CD4-positive, alpha-beta T cell treated with Interleukin-15 for 4 hours (primary cell): ENCODE results near the gene KIZ.

Source experiments
- DNase-seq: peaks from one replicate; pipeline ENCODE4 v3.0.0-alpha.2; 2020; ENCODE audit warnings: low spot score

The KIZ gene

DNA sequence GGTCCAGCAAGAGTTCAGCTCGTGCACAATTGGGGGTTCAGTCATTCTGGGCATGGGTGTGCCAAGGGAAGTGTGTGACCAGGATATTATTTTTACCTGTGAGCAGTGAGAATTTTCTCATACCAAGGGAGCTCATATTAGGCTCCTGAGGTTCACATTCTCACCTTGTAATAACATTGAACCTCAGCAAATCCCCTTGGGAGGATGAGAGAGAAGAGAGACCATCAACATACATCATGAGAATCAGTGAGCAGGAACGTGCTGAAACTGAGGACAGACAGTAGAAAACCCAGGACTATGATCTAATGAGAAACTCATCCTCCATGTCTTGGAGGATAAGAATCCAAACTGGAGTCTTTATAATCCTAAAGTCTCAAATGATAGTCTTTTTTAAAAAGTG lies 143.9 kb downstream of the KIZ start:
- DNase-seq: no peak

DNA sequence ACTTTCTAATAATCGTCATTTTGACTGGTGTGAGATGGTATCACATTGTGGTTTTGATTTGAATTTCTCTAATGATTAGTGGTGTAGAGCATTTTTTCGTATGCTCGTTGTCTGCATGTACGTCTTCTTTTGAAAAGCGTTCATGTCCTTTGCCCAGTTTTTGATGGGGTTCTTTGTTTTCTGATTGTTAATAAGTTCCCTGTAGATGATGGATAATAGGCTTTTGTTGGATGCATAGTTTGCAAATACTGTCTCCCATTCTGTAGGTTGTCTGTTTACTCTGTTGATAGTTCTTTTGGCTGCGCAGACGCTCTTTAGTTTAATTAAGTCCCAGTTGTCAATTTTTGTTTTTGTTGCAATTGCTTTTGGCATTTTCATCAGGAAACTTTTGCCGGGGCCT lies 144.9 kb downstream of the KIZ start:
- no peak for DNase-seq

DNA sequence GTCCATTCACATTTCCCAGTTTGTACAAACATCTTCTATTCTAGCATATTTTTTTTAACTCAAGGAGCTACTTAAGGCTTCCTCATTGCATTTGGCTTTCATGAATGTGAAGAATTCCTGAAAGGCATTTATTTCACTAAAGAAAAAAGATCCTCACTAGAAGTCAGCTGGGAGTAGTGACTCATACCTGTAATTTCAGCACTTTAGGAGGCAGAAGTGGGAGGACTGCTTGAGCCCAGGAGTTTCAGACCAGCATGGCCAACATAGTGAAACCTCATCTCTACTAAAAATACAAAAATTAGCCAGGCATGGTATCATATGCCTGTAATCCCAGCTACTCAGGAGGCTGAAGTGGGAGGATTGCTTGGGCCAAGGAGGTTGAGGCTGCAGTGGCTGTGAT lies 146.4 kb downstream of the KIZ start:
- no peak for DNase-seq

DNA sequence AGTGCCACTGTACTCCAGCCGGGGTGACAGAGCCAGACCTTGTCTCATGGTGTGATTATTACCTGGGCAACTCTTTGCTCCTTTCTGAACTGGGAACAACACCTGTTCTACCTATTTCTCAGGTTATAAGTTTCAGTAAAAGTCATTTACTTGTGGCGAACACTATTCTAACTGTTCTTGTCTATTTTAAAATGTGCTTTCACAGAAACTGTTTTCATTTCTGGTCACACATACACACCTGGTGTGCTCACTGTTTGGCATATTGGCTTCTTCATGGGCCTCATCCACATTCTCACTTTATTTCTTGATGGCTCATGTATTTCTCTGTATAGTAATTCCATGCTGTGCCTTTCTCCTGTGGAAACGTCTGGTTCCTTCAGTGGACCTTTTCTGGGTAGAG lies 146.8 kb downstream of the KIZ start:
- DNase-seq: no peak

DNA sequence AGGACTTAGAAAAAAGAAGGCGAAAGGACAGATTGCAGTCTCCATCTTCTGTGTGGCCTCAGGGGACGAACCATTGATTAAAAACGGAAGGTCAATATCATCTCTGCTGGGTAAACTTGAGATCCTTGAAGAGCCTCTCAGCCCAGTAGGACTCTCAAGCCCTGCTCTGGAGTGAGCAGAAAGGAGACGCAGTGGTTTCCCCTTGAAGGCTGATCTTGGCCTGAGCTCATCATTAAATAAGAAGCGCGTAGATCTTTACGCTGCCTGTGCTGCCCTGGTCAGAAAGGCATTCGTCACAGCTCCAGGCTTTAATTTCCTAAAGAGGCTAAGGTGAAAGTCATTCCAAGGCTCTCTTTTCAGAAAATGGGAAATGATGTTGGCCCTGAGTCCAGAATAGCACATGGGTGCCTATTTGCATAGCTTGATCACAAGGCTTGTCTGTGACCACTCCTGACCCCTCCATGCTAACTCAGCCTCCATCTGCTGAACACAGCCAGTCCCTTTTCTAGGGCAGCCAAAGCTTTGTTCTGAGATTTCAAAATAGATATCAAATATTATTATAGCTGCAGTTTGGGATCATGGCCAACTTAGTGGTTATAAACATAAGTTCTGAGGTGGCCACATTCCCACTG lies 148.0 kb downstream of the KIZ start:
- DNase-seq: no peak

DNA sequence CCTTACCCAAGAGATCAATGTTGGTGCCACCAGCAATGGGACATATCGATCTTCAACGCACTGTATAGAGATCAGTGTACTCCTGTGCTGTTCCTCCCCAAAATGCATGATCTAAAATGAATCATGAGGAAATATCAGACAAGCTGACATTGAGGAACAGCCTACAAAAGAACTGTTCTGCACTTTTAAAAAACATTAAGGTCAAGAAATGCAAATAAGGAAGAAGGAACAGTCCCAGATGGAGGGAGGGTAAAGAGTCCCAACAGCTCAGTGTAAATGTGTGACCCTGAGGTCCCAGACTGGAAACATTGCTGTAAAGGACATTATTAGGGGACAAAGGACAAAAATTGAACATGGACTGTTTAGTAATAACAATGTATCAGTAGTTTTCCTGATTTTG lies 152.9 kb downstream of the KIZ start:
- DNase-seq: no peak

DNA sequence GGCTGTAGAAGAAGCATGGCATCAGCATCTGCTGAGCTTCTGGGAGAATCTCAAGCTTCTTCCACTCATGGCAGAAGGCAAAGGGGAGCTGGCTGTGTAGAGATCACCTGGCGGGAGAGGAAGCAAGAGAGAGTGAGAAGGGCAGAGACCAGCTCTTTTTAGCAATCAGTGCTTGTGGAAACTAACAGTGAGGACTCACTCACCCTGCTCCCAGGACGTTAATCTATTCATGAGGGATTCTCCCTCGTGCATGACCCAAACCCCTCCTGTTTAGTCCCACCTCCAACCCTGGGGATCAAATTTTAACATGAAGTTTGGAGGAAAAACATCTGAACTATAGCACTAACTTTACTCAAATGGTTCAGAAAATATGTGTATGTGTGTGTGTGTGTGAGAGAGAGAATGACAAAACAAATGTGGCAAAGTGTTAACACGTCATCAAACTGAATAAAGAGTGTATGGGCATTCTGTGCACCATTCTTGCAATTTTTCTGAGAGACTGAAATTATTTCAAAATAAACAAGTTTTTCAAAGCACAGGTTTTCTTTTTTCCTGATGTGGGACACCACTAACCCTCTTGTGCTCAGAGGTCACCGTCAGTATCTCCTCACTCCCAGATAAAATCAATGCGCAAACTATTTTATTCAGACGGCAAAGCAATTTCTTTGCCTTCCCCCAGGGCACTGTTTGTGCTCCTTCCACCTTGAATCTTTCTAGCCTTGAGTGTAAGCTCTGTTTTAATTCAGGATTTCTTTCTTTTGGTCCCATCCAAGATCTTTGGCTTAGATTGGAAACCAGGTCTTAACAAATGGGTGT lies 154.0 kb downstream of the KIZ start:
- DNase-seq: no peak

DNA sequence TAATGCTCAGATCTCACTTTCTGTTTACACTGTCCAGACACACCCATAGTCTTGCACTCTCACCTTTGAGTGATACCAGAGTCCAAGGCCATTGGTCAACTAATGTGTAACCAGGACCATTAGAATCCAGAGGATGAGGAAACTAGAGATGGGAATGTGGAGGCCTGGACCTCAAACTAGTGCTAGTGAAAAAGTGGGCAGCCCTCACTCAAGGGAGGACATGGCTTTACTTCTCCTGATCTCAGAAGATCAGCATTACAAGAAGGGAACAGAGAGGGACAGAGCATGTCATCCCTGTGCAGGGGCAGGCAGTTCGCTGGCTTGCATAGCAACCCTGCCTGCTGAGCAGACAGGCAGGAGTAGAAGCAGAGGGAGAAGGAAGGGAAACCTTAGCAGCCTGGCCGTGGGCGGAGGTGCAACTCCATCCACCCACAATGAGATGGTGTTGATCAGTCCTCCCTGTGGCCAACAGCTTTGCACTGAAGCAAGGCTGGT lies 154.7 kb downstream of the KIZ start:
- DNase-seq: no peak

DNA sequence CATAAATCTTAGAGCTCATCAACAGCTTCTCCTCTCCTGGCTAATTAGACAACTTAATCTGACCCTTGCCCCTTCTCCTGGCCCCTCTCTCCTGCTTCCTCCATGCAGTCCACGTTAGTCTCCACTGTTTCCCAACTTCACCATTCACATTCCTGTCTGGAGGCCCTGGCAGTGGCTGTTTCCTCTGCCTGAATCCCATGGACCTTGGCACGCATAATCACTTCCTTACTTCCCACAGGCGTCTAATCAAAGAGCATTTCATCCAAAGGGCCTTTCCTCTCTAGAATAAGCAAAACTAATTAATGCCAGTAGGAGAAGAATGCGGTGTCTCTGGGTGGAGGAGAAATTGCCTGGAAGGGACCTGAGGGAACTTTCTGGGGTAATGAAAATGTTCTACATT lies 160.9 kb downstream of the KIZ start:
- no peak for DNase-seq

DNA sequence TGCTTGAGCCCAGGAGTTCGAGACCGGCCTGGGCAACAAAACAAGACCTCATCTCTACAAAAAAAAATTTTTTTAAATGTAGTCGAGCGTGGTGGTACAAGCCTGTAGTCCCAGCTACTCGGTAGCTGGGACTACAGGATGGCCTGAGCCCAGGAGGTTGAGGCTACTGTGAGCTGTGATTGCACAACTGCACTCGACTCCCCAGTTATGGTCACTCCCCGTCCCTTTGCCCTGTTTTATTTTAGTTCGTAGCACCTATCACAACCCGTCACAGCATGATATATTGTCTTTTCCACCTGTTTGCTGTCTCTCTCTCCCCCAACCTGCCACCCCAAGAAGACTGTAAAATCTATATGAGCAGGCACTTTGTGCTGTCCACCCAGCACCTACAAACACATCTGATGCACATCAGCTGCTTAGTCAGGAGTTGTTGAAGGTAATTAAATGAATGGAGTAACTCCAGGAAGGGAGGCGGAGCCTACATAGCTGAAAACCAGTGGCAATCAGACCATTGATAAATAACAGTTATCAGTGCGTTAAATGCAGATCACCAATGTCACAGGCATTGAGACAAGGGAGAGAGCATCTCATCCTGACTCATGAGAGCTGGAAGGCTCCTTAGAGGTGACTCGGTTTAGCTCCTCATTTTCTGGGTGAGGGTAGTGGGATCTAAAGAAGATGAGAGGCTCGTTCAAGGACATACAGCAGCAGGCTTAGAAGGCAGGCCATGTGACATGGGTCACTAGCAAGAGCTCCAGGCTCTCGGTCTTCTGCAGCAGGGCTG lies 162.9 kb downstream of the KIZ start:
- no peak for DNase-seq

DNA sequence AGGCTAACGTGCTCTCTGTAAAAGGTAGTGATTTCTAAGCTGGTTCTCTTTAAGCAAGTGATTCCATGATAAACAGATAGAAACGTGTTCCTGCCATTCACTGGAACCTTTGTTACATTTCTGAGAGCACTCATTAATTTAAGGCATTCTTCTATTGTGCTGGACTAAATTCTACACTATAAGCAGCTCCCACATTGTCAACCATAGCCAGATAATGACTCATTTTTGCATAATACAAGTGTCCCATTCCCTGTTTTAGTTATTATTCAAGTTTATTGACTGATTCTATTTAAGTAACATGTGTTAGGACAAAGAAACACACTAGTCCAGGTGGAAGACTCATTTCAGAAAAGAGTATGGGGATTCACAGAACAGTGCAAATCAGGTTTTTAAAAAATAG lies 163.8 kb downstream of the KIZ start:
- DNase-seq: no peak

DNA sequence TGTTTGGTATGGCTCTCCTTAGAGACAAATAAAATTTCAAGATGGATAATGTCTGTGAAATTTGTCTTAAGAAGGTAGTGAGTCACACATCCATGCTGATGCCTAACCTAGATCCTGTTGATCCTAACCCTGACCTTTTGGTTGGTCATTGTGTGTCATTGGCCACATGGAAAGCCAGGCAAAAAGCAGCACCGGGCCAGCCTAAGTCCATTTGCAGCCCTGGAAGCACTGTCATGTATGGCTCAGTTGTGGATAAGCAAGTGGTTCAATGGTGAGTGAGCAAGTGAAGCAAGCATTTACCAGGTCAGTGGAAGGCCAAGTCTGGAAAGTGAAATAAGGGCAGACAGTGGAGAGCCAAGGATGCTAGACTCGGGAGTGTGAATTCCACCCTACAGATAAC lies 165.1 kb downstream of the KIZ start:
- no peak for DNase-seq

DNA sequence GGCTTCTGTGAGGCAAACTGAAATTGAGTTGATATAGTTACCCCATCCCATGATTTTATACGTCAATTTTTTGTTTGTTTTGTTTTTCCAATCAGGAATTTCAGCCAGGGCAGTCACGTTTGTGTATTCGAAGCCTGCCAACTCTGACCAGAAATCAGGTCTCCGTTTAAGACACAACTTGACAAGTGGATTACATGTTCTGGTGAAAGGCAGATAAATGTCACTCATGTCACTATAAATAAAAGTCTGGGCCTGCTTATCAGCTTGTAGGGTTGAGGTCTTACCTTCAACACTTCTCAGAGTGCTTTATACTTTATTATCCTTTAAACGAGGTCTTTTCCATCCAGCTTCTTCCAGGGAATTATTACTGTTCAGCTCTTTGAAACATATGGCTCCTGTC lies 168.9 kb downstream of the KIZ start:
- DNase-seq: no peak
